SK-MEL-5 (cell line): Measurements from ENCODE around the gene CEP250. TPM values are rescaled to one million over a fixed set of nuclear protein-coding genes. Genes with fewer than 3 reads are reported as not detected.

Experiments
- small RNA-seq, 2 experiments: library from RNA; depleted of rRNA; stranded (forward); fragments of <200 nt; gene quantifications; one replicate each; pipeline ENCODE3, GENCODE V24; 2014
- total RNA-seq: library from RNA; depleted of rRNA; stranded (reverse); fragments of >200 nt; shearing (Covaris generic); gene quantifications from 2 replicates; pipeline ENCODE4 v1.2.3, GENCODE V29; 2014; rRNA removed

CEP250 gene
- total RNA-seq, 1 experiment from 2014 or later, result 36.5 TPM

Small RNA genes lying within 50 kb of the gene (small RNA-seq; reads per million reads assigned to genes)
- 0 reads per million in 2 experiments for gene MIR1289-1

Other genes with a start within 250 kb of the CEP250 start
- 0.24 and 0.32 TPM in 2 replicates for gene MMP24, start 228.9 kb upstream of the CEP250 start, total RNA-seq
- 13.2 and 16.1 TPM in 2 replicates for gene MMP24OS, start 177.5 kb upstream of the CEP250 start, total RNA-seq
- gene EIF6, start 170.8 kb upstream of the CEP250 start, total RNA-seq, result 154 and 178 TPM in 2 replicates
- not detected in 2 replicates for gene FAM83C, start 163.2 kb upstream of the CEP250 start, total RNA-seq
- 37.8 and 42.9 TPM in 2 replicates for gene UQCC1, start 43.6 kb upstream of the CEP250 start, total RNA-seq
- not detected in 2 replicates for gene GDF5, start 17.4 kb upstream of the CEP250 start, total RNA-seq
- gene C20orf173, start 74.1 kb downstream of the CEP250 start, total RNA-seq, result not detected in 2 replicates
- gene ERGIC3, start 86.5 kb downstream of the CEP250 start, total RNA-seq, result 373 and 383 TPM in 2 replicates
- 1.8 and 2.7 TPM in 2 replicates for gene SPAG4, start 160.2 kb downstream of the CEP250 start, total RNA-seq
- 72.4 and 84.6 TPM in 2 replicates for gene CPNE1, start 209.3 kb downstream of the CEP250 start, total RNA-seq
- 57.2 and 61.7 TPM in 2 replicates for gene RBM12, start 209.3 kb downstream of the CEP250 start, total RNA-seq
- gene NFS1, start 243.8 kb downstream of the CEP250 start, total RNA-seq, result 66.1 and 78.1 TPM in 2 replicates
- 250 and 273 TPM in 2 replicates for gene ROMO1, start 243.8 kb downstream of the CEP250 start, total RNA-seq